Nephron (organoid): ENCODE measurements around the gene MAMDC4.

Experiments used
- H3K27ac Mint-ChIP-seq, 3 experiments: 2 replicates each; pipeline ENCODE4 v1.8.0; 2020; ENCODE audit warnings: mixed read lengths in 3 of 3, mild to moderate bottlenecking in 2 of 3, moderate library complexity in 1 of 3
- H3K27me3 Mint-ChIP-seq: 2 replicates; pipeline ENCODE4 v1.8.0; 2021; ENCODE audit warnings: low read depth, mild to moderate bottlenecking, moderate library complexity, mixed read lengths
- H3K36me3 Mint-ChIP-seq: 2 replicates; pipeline ENCODE4 v1.8.0; 2020; ENCODE audit warnings: low read depth, mixed read lengths
- H3K4me1 Mint-ChIP-seq: 2 replicates; pipeline ENCODE4 v1.8.0; 2020; ENCODE audit warnings: mixed read lengths
- H3K4me3 Mint-ChIP-seq, 3 experiments: 2 replicates each; pipeline ENCODE4 v1.8.0; 2020; ENCODE audit warnings: mild to moderate bottlenecking in 3 of 3, mixed read lengths in 3 of 3, moderate library complexity in 2 of 3
- H3K9me3 Mint-ChIP-seq: 2 replicates; pipeline ENCODE4 v1.8.0; 2020; ENCODE audit warnings: mixed read lengths
- TF ChIP-seq, protein P1 (sequence below), 3 experiments: fragments of 200-600 bp; sonication (generic); IDR thresholded peaks; one replicate each; pipeline ENCODE4 v1.5.0; 2021; ENCODE audit warnings: antibody characterized with exemption in 3 of 3; ENCODE audit not compliant: unreplicated experiment in 3 of 3

Gene MAMDC4

DNA sequence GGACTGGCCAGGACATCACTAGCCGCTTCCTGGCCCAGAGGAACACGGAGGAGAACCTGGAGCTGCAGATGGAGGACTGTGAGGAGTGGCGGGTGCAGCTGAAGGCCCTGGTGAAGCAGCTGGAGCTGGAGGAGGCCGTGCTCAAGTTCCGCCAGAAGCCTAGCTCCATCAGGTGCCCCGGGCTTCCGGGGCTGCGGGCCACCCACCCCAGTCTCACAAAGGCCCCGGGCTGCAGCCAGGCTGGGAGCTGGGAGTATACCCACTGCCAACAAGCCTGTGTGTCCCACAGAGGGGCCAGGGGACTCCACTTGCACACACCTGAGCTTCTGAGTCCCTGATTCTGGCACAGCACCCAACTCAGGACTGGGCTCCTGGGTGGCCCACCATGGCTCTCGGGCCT, 46.1 kb upstream of the MAMDC4 start:
- Mint-ChIP-seq H3K27ac (no peak overlapping the region), H3K4me1 (peaks cover 22% of the 10 kb centered on the region), H3K27me3 (peaks cover 15% of the 10 kb centered on the region), H3K4me3 (peak overlapping the region; percentile 88 to 90 (median 90)), H3K9me3 (no peaks in the 10 kb centered on the region), H3K36me3 (peaks cover 14% of the 10 kb centered on the region)
- TF ChIP-seq, protein P1, sequence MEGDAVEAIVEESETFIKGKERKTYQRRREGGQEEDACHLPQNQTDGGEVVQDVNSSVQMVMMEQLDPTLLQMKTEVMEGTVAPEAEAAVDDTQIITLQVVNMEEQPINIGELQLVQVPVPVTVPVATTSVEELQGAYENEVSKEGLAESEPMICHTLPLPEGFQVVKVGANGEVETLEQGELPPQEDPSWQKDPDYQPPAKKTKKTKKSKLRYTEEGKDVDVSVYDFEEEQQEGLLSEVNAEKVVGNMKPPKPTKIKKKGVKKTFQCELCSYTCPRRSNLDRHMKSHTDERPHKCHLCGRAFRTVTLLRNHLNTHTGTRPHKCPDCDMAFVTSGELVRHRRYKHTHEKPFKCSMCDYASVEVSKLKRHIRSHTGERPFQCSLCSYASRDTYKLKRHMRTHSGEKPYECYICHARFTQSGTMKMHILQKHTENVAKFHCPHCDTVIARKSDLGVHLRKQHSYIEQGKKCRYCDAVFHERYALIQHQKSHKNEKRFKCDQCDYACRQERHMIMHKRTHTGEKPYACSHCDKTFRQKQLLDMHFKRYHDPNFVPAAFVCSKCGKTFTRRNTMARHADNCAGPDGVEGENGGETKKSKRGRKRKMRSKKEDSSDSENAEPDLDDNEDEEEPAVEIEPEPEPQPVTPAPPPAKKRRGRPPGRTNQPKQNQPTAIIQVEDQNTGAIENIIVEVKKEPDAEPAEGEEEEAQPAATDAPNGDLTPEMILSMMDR (IDR thresholded peaks at IDR 0.05; ENCODE audit: unreplicated experiment in 3 of 3) = no peak

DNA sequence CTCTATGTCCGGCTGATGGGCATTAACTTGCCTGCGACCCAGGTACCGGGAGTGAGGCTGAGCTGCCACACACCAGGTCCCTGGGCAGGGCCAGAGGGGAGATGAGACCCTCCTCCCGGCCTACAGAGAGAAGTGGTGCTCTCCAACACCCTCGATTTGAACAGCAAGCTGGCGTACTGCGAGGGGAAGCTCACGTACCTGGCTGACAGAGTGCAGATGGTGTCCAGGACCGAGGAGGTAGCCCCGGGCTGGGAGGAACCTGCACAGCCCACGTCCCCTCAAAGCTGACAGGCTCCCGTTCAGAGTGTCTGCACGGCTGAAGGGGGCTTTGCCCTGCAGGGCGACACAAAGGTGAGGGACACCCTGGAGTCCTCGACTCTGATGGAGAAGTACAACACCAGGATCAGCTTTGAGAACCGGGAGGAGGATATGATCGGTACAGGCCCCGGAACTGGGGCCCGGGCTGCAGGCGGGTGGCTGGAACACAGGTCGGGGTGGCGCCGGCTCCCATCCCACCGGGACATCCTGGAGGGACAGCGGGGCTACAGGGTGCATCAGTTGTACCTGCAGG, 45.4 kb upstream of the MAMDC4 start:
- Mint-ChIP-seq H3K9me3 (no peaks in the 10 kb centered on the region), H3K4me3 (peak overlapping the region; percentile 88 to 90 (median 90)), H3K36me3 (peaks cover 15% of the 10 kb centered on the region), H3K27me3 (peaks cover 10% of the 10 kb centered on the region), H3K27ac (peak overlapping the region in 1 of 3 experiments; percentile 81), H3K4me1 (peaks cover 23% of the 10 kb centered on the region)
- TF ChIP-seq, protein P1 (IDR thresholded peaks at IDR 0.05; ENCODE audit: unreplicated experiment in 3 of 3) = no peak

DNA sequence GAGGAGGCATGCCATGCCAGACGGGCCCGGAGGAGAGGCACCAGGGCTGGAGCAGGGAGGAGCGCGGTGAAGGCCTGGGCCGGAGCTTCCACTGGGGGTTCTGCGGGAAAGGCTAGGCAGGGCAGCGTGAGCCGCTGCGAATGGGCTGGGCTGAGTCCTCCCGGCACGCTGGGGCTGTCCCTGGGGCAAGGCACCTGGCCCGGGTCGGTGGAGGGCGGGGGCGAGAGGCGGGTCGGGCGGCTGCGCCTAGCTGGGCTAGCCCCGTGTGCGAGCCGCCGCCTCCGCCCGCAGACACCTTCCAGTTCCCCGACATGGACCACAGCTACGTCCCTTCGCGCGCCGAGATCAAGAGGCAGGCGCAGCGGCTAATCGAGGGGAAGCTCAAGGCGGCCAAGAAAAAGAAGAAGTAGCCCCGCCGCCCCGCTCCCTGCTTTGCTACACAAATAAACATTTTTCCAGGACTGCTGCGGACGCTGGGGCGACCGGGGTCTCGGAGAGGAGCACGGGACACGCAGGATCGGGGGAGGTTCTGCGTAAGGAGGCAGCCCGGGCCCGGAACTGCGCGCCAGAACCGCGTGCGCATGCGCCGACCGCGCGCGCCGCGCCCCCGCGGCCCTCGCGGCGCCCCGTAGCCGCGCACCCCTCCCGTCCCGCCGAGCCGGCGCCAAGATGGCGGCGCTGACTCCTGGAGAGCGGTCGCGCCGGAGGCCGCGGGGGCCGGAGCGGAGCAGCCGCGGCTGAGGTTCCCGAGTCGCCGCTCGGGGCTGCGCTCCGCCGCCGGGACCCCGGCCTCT, 44.7 kb upstream of the MAMDC4 start, which contains the start of gene RABL6:
RABL6 (plus strand) TSS at position 668 of the 794 bp plus-strand sequence. CDS start 249 bp downstream, outside the sequence.
- peaks cover 3% of the 10 kb centered on the region for H3K27me3 Mint-ChIP-seq
- H3K9me3 Mint-ChIP-seq = no peaks in the 10 kb centered on the region
- H3K27ac Mint-ChIP-seq = peak within 1 kb of the TSS; percentile 64 to 87 (median 81)
- peaks cover 15% of the 10 kb centered on the region for H3K36me3 Mint-ChIP-seq
- H3K4me1 Mint-ChIP-seq = peaks cover 23% of the 10 kb centered on the region
- TF ChIP-seq, protein P1 (IDR thresholded peaks at IDR 0.05; ENCODE audit: unreplicated experiment in 3 of 3) = no peak
- peak within 1 kb of the TSS; percentile 88 to 91 (median 90) for H3K4me3 Mint-ChIP-seq

DNA sequence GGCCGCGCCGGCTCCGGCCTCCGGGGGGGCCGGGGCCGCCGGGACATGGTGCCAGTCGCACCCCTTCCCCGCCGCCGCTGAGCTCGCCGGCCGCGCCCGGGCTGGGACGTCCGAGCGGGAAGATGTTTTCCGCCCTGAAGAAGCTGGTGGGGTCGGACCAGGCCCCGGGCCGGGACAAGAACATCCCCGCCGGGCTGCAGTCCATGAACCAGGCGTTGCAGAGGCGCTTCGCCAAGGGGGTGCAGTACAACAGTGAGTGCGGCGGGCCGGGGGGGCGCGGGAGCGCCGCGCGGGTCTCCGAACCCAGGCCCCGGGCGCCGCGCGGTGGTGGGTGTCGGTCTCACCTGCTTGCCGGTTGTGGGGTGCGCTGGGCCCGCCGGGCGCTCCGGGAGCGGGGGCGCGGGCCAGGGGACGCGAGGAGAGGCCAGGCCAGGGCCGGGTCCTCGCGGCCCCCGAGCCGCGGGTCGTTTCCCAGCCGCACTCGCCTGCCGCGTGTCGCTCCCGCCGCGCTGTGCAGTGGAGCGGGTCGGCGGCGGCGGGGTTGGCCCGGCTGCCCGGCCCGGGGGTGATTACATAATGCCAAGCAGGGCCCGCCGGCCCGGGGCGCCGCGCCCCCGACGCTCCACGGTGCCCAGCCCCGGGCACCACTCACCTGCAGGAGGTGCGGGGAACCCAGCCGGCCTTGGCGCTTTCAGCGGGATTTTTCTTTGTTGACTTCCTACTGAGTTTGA, 43.9 kb upstream of the MAMDC4 start:
- H3K36me3 Mint-ChIP-seq = peaks cover 23% of the 10 kb centered on the region
- peak overlapping the region; percentile 82 to 91 (median 89) for H3K4me3 Mint-ChIP-seq
- TF ChIP-seq, protein P1 (IDR thresholded peaks at IDR 0.05; ENCODE audit: unreplicated experiment in 3 of 3) = no peak
- H3K27ac Mint-ChIP-seq = peak overlapping the region; percentile 59 to 87 (median 60)
- H3K9me3 Mint-ChIP-seq = no peaks in the 10 kb centered on the region
- peaks cover 23% of the 10 kb centered on the region for H3K4me1 Mint-ChIP-seq
- H3K27me3 Mint-ChIP-seq = peaks cover 3% of the 10 kb centered on the region

DNA sequence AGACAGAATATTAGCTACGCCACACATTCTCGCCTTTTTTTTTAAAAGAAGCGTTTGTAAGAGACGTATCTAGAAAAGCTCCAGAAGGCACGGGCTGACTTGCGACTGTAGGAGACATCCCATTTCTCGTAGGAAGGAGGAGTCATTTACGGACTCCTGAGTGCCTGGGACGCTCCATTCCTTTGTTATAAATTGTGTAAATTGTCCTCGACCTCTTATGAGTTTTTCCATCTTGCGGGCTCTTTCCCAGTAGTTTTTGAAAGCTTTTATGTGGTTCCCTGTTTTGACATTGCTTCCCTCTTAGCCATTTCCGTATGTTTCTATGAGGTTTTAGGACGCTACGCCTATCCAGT, 43.4 kb upstream of the MAMDC4 start:
- peaks cover 27% of the 10 kb centered on the region for H3K36me3 Mint-ChIP-seq
- TF ChIP-seq, protein P1 (IDR thresholded peaks at IDR 0.05; ENCODE audit: unreplicated experiment in 3 of 3) = no peak
- H3K27me3 Mint-ChIP-seq = no peaks in the 10 kb centered on the region
- H3K4me3 Mint-ChIP-seq = peak overlapping the region; percentile 82 to 91 (median 89)
- H3K27ac Mint-ChIP-seq = peak overlapping the region; percentile 59 to 87 (median 60)
- no peaks in the 10 kb centered on the region for H3K9me3 Mint-ChIP-seq
- peaks cover 23% of the 10 kb centered on the region for H3K4me1 Mint-ChIP-seq
